Activated CD4-positive, alpha-beta T cell treated with anti-CD3 and anti-CD28 coated beads, Interleukin-2, amount 50 U/mL, for 1 hour (primary cell): ENCODE measurements around the gene SLC19A1.

ENCODE experiments used
- DNase-seq: peaks from one replicate; pipeline ENCODE4 v3.0.0-alpha.2; 2020

Gene SLC19A1

DNA sequence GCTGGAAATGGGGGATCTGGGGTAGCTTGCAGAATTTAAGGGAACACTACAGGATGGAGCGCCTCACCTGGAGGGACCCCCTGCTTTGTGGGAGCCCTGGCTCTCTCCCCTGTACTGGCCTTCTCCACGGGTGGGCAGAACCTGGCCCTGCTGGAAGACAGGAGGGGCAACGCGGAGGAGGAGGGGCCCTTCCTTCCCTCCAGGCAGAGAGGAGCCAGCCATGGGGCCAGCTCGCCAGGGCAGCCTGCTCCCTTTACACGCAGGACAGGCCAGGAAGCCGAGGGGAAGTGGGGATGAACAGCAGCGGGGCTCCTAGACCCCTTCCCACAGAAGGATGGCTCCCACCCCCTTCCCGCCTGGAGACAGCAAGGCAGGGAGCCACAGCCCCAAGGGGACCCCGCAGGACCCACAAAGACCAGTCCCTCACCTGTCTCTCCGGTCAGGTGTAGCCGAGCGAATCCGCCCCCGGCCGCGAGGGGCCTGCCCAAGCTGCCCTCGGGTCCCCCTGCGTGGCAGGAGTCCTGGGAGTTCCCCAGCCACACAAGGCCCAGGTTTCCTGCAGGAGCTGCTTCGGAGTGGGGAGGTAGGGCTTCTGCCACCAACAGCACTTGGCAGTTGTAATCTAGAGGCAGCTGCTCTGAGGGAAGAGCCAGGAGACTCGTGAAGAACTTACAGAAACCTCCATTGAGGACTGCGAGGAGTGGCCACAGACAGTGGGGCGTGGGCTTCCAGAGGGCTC is 1.6 kb upstream of the SLC19A1 start:
- no peak for DNase-seq

DNA sequence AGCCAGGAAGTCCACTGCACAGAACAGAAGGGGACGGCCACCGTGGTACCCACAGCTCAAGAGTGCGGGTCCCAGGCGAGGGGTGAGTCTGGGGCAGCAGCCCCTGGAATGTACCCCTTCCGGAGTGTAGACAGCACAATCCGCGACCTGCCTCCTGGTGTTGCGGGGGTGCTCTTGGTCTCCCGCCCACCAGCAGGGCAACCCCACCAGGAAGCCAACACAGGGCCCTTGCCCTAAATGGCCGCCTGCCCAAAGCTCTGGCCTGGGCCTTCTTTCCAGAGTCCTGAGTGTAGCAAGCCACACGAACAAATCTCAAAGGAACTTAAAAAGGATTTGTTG is 1.1 kb upstream of the SLC19A1 start:
- no peak for DNase-seq

DNA sequence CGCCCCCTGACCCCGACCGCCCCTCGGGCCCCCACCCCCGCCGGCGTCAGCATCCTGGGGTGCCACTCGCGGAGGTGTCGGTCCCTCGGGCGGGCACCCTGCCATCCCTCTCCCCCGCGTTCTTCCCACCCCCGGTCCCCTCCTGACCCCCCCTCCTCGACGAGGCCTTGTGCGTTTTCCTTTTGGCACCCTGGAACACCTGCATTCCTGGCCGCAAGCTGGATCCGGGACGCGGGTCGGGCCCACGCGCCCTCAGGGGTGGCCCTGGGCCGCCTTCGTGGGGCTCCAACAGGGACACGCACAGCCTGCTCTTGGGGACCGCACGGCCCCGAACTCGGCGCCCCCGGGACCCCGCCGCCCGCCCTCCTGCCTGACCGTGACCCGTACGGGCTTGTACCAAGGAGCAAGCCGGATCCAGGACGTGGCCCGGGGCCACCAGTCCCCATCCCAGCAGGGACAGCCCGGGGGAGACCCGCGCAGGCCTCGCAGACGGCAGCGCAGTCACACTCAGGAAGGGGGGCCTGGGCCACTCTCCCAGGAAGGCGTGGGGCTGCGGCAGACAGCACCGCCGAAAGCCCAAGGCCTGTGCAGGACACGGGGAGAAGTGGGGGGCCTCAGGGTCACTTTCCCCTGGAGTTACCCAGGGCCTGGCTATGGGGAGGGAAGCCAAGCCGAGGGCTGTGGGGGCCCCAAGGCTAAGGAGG is 579 bp upstream of the SLC19A1 start:
- DNase-seq, result no peak

DNA sequence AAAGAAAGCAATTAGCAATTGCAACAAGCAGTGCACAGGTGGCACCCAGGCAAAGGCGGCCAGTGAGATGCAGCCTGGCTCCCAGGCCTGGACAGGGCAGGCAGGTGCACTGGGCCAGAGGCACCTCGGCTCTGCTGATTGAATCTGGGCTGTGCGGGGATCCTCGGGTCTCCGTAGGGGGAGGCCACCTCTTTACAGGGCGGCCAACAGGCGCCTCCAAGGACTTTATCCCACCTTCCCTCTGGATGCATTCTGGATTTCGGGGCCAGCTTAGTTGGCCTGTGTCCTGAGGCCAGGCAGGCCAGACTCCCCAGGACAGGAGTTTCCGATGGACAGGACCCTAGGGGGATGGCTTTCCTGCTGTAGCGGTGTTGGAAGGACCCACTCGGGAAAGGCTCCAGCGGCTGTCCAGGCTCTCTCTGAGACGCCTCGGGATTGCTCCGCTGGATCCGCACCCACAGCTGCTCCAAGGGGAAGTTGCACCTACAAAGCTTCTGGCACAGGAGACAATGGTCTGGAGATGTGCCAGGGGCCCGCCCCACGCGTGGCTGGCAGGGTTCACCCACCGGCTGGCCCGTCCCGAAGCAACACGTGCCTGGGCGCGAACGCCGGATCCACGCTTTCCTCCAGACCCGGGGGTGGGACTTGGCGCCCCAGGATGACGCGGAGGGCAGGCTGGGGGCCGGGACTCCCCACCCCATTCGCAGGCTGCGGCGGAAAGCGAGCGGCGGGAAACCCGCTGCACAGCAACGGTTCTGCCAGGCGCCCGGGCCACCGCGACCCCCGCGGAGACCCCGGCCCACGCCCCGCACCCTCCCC is 810 bp downstream of the SLC19A1 start:
- peak; percentile 72 for DNase-seq

DNA sequence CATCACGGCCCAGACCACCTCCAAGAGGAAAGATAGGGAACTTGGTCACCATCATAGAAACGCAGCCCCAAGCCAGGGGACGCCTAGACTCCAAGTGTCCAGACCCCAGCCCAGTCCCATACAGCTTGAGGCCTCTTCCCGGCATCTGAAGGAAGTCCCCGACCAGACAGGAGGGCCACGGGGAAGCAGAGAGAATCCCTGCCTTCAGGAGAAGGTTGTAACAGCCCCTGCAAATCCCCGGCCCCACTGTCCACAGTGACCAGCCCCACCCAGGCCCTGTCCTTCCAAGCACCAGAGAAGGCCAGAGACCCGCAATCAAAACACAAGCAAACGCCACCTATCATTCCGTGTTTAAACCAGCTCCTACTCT is 1.7 kb downstream of the SLC19A1 start:
- DNase-seq, result no peak

DNA sequence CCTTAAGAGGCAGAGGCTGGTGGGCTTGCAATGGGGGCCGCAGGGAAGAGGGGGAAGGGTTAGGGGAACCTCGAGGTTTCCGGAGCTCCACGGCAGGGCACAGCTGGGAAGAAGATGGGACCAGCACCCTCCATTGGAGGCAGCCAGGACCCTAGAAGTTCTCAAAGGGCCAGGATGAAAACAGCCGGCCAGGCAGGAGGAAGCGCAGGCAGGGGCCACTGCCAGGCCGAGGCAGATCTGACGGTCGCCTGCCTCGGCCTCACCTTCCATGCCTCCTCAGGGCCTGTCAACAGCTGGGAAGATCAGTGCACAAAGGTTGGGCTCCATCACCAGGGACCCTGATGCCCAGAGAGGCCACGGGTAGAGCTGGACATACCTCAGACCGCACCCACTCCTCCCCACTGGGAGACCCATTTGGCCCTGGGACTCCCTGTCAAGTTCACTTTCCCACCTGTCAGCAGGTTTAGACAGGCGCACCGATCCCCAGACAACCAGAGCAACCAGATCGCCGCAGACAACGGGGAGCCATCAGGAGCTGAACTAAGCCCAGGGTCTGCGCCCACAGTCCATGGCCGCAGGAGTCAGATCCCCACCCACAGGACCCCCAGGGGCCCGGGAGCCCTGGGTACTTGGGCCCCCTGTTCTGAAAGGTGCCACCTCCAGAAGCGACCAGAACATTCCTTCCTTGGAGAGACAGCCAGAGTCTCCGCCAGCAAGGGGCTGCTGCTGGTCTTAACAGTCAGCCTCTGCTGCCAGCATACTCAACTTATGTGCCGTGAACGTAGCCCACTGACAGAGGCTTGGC is 2.2 kb downstream of the SLC19A1 start:
- no peak for DNase-seq

DNA sequence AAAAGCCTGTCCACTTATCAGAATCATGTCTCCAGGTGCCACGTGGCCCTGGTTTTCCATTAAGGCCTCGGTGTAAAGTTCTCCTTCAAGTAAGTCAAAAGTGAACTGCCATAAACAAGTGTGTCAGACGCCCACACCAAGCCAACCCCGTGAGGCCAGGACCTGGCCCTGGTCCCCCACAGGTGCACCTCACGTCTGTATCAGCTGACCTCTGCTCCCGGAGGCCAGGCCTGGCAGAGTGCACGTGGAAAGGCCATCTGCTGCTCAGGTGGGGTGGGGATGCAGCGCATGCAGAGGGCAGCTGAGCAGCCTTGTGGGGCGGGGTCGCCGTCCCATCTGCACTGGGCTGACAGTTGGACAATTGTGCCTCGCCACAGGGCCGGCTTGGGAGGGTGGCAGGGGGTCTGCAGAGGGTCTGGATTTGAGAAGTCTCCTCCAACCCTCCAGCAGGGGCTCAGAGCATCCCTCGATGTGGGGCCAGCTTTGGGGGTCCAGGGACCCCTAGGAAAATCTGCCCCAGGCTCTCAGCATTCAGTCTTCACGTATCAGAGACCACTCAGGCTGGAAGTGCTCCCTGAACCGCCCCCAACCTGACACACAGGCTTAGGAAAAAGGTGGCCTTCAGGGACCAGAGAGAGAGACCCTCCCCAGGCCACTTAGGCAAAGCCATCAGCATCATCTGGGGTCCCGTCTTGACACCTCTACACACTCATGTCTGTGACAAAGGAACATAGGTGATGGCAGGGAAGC is 3.0 kb downstream of the SLC19A1 start:
- DNase-seq, result no peak

DNA sequence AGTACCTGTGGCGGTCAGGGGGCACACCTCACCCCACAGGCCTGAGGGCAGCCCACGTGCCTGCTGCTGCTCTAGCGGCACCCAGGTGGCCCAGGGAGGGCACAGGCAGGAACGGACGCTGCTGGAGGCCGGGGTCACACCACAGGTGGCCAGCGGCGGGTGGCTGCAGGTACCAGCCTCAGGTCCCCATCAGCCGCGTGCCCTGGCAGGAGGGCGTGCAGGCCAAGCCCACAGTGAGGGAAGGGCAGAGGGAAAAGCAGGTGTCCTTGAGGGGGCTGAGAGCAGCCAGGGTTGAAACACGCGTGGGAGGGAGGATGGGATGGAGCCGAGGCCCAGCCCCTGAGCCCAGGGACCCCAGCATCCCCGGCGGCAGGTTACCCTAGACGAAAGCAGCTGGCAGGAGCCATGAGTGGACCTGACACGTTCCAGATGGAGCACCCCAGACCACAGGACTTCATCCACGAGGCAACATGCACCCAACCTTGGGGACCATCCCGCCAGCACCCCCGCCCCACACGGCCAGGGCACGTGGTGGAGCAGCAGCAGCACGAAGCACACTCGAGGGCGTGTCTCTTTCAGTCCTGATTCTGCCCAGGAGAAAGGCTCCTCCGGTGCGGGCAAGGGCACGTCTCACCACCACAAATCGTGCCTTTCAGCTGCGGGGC is 3.7 kb downstream of the SLC19A1 start:
- DNase-seq, result no peak

DNA sequence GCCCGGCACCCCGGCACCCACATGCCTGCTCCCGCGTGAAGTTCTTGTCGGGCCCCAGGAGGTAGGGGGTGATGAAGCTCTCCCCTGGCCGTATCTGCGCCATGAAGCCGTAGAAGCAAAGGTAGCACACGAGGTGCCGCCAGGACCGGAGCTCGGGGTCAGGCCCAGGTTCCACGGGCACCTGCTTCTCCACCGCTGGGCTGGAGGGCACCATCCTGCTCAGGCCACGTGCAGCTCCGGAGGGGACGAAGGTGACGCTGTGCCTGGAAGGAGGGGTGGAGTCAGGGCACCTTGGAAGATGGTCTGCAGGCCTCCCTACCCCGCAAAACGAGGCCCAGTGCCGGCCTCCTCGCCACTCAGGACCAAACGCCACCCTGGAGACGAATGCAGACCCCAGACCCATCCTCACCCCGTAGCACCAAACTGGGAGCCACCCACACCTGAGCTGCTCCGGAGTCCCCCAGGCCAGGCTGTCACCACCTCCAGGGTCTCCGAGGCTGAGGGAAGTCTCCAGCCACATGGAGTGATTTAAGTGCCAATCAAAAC is 4.4 kb downstream of the SLC19A1 start:
- no peak for DNase-seq

DNA sequence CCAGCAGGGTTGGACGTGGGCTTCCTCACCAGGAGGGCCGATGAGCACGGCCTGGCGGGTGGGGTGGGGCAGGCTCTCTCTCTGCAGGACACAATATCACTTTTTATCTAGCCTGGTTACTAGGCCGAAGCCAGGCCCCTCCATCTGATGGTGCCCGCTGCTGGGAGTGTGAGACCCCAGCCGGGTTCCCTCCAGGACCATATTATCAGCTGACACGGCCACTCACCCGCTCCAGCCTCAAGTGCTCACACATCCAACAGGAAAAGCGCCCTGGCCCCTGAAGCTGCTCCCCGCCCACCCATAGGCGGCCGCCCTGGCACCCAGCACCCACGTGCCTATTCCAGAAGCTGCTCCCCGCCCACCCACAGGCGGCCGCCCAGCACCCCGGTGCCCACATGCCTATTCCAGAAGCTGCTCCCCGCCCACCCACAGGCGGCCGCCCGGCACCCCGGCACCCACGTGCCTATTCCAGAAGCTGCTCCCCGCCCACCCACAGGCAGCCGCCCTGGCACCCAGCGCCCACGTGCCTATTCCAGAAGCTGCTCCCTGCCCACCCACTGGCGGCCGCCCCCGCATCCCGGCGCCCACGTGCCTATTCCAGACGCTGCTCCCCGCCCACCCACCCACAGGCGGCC is 5.0 kb downstream of the SLC19A1 start:
- DNase-seq, result no peak

DNA sequence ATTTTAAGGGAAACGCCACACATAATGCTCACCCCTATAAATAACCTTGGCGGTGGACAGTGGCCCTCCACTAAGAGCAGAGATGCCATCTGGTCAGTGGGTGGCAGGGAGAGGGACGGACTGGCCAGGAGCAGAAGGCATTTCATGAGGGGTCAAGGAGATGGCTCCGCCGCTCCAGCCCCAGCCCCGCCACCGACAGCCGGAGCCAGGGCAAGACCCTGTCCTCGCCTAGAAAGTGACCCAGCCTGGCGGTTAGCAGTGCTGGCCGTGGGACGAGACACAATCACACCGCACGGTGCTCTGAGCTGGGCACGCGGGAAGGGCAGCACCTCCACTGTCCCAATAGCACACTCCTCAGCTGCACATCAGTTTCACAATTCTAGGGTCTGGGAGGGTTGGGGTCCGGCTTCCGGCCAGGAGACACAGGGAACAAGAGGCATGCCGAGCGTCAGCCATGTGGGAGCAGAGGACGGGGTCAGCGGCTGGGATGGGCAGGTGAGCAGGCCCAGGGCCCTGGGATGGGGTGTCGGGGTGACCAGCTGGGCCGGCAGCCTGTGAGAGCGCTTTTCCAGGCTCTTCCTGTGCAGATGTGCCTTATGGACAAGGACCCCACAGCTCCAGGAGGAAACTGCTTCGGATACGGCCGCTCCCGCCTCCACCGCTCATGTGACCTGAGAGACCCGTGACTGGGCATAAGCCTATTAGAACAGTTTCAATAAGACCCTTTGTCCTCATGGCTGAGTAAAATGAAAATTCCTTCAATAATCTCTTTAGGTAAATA is 5.7 kb downstream of the SLC19A1 start:
- DNase-seq, result no peak

DNA sequence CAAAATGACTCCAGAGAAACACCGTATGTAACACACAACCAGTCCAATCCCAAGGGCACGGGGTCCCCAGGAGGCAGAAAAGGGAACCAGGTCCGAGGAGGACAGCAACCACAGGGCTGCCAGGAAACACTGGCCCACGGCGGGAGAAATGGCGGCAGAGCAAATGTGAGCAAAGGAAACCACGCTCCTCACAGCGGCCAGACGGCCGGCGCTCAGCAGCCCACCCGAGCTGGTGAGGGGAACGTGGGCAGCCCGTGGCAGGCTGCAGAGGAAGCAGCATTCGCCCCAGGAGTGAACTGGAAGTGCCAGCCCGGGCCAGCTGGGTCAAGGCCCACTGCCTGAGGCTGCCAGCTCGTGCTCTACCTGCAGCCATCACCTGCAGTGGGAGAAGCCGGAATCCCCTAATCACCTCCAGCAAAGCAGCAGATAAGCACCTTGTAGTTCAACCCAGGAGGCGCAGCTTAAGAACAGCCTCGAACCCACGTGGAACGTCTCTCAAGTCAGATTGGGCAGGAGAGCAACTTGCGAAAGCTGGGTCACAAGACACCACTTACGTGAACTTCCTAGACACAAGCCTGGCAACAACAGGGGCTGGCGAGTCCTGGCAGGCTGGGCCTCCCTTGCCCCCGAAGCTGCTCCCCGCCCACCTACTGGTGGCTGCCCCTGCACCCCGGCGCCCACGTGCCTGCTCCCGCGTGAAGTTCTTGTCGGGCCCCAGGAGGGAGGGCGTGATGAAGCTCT is 6.7 kb downstream of the SLC19A1 start:
- DNase-seq, result no peak

DNA sequence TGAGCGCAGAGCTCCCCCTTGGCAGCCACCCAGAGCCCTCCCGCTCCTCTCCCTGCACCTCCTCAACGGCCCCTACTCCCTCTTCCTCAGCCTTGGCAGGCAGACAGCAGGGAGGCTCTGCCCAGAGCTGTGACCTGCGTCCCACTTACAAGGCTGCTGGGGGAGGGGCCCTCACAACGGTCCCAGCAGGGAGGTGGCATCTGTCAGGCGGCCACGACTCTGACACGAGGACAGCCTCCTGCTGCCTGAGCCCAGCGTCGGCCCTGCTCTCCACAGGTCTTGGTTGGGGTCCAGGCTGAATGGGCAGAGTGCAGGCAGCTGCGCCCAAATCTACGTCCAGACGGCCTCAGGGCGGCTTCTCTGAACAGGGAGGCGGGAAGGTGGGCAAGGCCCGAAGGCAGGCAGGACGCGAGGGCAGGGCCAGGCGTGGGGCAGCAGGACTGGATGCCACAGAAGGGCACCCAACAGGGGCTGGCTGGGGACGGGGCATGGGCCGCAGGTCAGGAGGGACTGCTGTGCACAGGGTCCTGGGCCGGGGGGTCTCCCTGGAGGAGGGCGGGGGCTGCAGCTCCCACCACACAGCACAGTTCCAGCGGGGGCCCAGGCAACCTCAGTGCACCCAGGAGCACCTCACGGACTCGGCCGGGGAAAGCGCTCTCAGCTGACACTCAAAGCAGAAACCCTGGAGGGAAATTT is 7.5 kb downstream of the SLC19A1 start:
- no peak for DNase-seq

DNA sequence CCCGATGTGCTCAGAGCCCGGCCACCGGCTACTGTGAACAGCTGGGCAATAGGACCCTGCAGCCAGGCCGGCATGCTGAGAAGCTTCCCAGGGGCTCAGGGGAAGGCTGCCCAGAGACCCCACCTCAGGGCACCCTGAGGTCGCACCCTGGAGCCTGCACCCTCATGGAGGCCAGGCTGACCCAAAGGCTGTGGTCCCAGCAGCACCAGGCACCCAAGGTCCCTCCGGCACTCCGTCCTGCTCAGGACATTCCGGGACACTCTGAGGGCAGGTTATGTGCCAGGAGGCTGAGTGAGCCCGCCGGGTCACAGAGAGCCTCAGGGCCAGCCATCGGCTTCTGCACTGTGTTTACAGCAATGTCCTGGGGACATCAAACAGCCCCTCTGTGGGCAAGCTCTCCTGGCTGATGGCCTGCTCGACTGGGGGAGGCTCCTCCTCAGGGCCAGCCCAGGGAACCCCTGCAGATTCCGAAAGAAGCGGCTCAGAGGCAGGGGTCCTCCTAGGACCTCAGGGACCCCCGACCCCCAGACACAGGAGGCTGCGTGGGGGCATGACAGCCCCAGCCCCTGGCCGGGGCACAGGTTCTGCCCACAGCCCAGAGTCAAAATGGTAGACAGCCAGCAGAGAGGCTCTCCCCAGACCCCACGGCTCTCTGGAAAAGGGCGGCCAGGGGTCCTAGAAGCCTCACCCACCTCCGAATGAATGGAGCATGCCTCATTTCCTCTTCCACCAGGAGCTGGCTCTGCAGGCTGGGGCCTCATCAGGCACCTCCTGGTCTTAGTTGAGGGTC is 8.2 kb downstream of the SLC19A1 start:
- no peak for DNase-seq

DNA sequence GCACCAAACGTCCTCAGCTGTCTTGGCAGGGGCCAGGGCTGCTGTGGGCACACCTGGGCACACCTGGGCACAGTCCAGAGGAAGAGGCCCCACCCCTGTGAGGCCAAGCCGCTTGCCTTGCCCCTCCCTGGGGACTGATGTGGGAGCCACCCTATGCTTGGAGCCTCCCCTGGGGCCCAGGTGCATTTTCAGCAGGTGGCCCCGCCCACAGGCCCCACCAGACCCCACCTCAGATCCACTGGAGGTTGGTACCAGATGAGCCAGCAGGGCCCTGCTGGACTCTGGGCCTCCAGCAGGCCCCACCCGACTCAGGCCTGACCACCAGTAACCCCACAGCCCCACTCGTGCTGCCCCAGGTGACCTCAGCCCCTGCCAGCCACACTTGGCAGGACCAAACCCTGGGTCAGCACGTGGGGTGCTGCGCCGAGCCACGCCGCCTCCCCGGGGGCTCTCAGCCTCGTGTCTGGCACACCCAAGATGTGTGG is 8.8 kb downstream of the SLC19A1 start:
- no peak for DNase-seq

DNA sequence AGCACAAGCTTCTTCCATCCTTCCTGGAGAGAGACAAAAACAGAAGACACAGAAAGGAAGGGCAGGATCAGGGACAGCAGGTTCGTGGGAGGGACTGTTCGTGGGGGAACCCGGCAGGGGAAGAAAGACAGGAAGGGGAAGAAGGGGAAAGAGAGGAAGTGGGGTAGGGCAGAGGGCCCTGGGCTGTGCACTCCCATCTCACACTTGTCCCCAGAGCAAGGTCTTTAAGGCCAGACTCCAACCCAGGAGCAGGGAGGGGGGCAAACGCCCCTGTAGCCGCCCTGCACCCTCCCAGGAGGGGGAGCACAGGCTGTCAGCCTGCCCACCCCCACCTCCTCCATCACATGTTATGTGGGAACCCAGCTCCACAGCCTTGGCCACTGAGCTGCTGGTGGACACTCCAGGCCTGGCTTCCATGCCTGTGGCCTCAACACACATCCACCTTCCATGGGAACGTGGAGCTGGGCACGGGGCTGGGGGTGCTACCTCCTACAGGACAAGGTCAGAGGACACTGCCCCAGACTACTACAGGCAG is 9.3 kb downstream of the SLC19A1 start:
- no peak for DNase-seq
